Breast epithelium (tissue), 3 donors: ENCODE results near the gene UST.

ENCODE experiments used
- POLR2A ChIP-seq: fragments of 450-650 bp; IDR thresholded peaks from one replicate; pipeline ENCODE4 v1.6.1; 2016; ENCODE audit warnings: antibody characterized with exemption, mild to moderate bottlenecking, moderate library complexity
- TF ChIP-seq, protein P1 (sequence below), 3 donors: fragments of 450-650 bp; IDR thresholded peaks; one replicate each; pipeline ENCODE4 v1.5.1; 2016 to 2017; ENCODE audit warnings: antibody characterized with exemption in 3 of 3, mild to moderate bottlenecking in 3 of 3, moderate library complexity in 3 of 3

DNA sequence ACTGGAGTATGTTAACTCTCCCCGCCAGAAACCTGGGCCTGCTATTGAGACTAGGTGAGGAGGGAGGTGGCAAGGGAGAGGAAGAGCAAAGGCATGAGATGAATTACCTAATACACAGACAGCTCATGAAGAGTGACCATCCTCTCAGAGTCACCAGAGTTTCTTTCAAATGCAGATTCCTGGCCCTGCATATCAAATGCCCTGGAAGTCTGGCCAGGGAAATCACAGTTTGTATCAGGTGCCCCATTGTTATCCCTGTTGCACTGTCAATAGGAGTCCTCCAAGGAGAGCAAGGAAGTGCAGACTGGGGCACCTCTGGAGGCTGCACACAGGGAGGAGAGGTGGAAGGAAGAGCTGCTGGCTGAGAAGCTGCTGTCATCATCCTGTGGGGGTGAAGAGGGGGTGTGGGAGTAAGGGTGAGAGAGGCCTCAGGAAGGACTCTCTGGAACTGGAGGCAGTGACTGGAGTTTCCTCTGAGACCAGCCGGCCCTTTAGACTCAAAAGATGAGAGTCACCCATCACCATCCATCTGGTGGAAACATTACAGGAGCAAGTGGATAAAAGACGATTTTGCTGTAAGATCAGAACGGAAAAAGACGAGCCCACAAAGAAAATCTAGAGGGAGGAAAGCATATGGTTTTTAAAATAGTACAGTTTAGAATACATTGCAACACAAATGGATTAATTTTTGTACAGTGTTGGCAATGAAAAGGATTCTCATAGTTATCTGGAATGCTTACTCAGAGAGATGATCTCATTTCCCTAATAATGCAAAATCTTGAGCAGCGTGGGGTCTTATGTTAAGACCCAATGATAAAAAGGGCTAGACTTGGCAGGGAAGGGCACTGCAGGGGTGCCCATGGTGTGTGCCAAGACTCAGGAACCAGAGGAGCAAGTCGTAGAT, 268.1 kb downstream of the UST start:
- TF ChIP-seq POLR2A = no peak
- TF ChIP-seq, protein P1, sequence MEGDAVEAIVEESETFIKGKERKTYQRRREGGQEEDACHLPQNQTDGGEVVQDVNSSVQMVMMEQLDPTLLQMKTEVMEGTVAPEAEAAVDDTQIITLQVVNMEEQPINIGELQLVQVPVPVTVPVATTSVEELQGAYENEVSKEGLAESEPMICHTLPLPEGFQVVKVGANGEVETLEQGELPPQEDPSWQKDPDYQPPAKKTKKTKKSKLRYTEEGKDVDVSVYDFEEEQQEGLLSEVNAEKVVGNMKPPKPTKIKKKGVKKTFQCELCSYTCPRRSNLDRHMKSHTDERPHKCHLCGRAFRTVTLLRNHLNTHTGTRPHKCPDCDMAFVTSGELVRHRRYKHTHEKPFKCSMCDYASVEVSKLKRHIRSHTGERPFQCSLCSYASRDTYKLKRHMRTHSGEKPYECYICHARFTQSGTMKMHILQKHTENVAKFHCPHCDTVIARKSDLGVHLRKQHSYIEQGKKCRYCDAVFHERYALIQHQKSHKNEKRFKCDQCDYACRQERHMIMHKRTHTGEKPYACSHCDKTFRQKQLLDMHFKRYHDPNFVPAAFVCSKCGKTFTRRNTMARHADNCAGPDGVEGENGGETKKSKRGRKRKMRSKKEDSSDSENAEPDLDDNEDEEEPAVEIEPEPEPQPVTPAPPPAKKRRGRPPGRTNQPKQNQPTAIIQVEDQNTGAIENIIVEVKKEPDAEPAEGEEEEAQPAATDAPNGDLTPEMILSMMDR (IDR thresholded peaks at IDR 0.05) = no peak
